ENCODE data around the gene PRF1. TPM values are rescaled to one million over a fixed set of nuclear protein-coding genes. Genes with fewer than 3 reads are reported as not detected.

PRF1 gene
- polyA plus RNA-seq, 1 donor (not counting 4 experiments of a cell fraction or from before 2014, with no cell fraction given): not detected

DNA sequence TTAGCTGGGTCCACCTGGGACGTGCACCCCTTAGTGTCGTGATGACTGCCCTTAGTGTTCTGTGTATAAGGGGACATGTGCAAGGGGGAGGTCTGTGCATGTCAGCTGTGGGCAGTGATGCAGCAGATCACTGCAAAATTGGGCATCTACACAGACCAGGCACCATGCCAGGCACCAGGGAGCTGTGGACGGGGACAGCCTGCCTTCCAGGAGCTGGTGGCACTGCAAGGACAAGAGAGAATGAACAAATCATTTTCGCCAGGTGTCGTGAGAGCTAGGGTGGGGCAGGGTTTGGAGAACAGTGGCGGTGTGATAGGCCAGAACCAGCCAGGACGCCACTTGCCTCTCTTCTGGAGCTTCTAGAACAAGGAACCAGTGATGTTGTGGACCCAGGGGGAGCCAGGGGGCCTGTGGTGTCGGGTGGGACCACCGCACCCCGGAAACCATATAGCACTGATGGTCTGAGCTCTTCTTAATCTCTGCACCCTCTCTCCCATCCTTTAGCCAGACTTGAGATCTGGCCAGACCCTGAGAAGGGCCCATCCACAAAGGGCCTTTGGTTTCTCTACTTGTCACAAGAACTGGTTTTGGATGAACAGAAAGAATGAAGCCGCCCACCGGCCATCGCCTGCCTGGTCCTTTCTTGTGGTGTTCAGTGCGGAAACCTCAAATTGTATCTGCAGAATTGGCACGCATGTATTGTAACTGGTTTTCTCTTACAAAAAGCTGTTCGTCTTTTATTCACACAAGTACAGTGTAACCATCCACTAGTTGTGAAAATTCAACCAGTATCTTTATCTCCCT lies 30.7 kb downstream of the PRF1 start:
- Histone ChIP-seq H3K4me1 (ENCODE audit: control insufficient read depth, extremely low read depth, insufficient read depth, low read length) (peaks cover 29% of the 10 kb centered on the region), H4K20me1 (ENCODE audit: control insufficient read depth, extremely low read depth, insufficient read depth, low read length) (no peaks in the 10 kb centered on the region), H3K27me3 (ENCODE audit: control insufficient read depth, extremely low read depth, insufficient read depth, low read length) (no peaks in the 10 kb centered on the region), H3K27ac (ENCODE audit: control insufficient read depth, insufficient read depth, low read length) (no peak overlapping the region), H3K79me2 (ENCODE audit: control insufficient read depth, insufficient read depth, low read length) (no peaks in the 10 kb centered on the region), H3K4me2 (ENCODE audit: control insufficient read depth, extremely low read depth, insufficient read depth, low read depth, low read length) (no peak overlapping the region), H3K36me3 (ENCODE audit: control insufficient read depth in 2 of 2, extremely low read depth in 1 of 2, insufficient read depth in 2 of 2, low read length in 2 of 2) (no peaks in the 10 kb centered on the region), H3K9me1 (ENCODE audit: control insufficient read depth, extremely low read depth, insufficient read depth, low read length) (peaks cover 3% of the 10 kb centered on the region), H2AFZ (ENCODE audit: control insufficient read depth, low read length) (no peak overlapping the region), H3K9ac (ENCODE audit: control insufficient read depth, extremely low read depth, insufficient read depth, low read length) (no peak overlapping the region), H3K9me3 (ENCODE audit: control insufficient read depth, low read depth, low read length) (no peaks in the 10 kb centered on the region), H3K4me3 (ENCODE audit: control insufficient read depth in 2 of 3, extremely low read depth in 1 of 3, insufficient read depth in 2 of 3, low read depth in 1 of 3, low read length in 3 of 3) (no peak overlapping the region)
- DNase-seq (ENCODE audit: low read depth, low spot score): no peak
- TF ChIP-seq, protein P1, sequence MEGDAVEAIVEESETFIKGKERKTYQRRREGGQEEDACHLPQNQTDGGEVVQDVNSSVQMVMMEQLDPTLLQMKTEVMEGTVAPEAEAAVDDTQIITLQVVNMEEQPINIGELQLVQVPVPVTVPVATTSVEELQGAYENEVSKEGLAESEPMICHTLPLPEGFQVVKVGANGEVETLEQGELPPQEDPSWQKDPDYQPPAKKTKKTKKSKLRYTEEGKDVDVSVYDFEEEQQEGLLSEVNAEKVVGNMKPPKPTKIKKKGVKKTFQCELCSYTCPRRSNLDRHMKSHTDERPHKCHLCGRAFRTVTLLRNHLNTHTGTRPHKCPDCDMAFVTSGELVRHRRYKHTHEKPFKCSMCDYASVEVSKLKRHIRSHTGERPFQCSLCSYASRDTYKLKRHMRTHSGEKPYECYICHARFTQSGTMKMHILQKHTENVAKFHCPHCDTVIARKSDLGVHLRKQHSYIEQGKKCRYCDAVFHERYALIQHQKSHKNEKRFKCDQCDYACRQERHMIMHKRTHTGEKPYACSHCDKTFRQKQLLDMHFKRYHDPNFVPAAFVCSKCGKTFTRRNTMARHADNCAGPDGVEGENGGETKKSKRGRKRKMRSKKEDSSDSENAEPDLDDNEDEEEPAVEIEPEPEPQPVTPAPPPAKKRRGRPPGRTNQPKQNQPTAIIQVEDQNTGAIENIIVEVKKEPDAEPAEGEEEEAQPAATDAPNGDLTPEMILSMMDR (optimal IDR thresholded peaks at IDR 0.05 in 1 of 3, IDR thresholded peaks at IDR 0.05 in 1 of 3, conservative IDR thresholded peaks at IDR 0.05 in 1 of 3; ENCODE audit: extremely low read depth in 1 of 3, insufficient read depth in 2 of 3, low read length in 3 of 3): no peak
- TF ChIP-seq EZH2 (IDR thresholded peaks at IDR 0.05; ENCODE audit: low read length): no peak
- no peak for FAIRE-seq
- dilution Hi-C loops (cut with MboI; ENCODE audit: extremely low pct_ligation_motif_present, low sequenced_read_pairs): no loop called here

DNA sequence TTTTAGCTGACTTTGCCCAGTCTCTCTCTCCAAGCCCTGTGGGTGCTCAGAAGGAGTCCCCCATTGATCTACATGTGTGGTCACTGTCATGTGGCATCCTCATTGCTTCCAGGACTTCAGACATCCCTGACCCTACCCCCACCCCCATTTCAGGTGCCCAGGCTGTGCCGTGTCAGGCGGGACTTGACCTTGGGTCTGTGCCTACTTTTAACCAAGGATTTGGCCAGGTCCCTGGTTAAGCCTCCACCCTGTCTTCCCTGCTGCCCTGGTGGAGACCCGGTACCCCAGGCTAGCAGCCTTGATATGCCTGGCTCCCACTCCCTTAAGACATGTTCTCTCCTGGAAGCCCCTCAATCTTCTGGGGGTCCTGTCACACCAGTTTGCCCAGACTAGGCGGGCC lies 31.3 kb downstream of the PRF1 start:
- H2AFZ ChIP-seq (ENCODE audit: control insufficient read depth, low read length): no peak overlapping the region
- FAIRE-seq: no peak

More for the DNA sequence above, 31.3 kb downstream of the PRF1 start:
- H3K27ac ChIP-seq (ENCODE audit: control insufficient read depth, insufficient read depth, low read length): no peak overlapping the region
- no peaks in the 10 kb centered on the region for H3K27me3 ChIP-seq (ENCODE audit: control insufficient read depth, extremely low read depth, insufficient read depth, low read length)
- no peak overlapping the region for H3K4me3 ChIP-seq (ENCODE audit: control insufficient read depth in 2 of 3, extremely low read depth in 1 of 3, insufficient read depth in 2 of 3, low read depth in 1 of 3, low read length in 3 of 3)
- no peaks in the 10 kb centered on the region for H3K9me1 ChIP-seq (ENCODE audit: control insufficient read depth, extremely low read depth, insufficient read depth, low read length)
- no peak overlapping the region for H3K4me2 ChIP-seq (ENCODE audit: control insufficient read depth, extremely low read depth, insufficient read depth, low read depth, low read length)
- H3K36me3 ChIP-seq (ENCODE audit: control insufficient read depth in 2 of 2, extremely low read depth in 1 of 2, insufficient read depth in 2 of 2, low read length in 2 of 2): no peaks in the 10 kb centered on the region
- dilution Hi-C loops (cut with MboI; ENCODE audit: extremely low pct_ligation_motif_present, low sequenced_read_pairs): no loop called here
- TF ChIP-seq EZH2 (IDR thresholded peaks at IDR 0.05; ENCODE audit: low read length): no peak
- TF ChIP-seq, protein P1 (optimal IDR thresholded peaks at IDR 0.05 in 1 of 3, IDR thresholded peaks at IDR 0.05 in 1 of 3, conservative IDR thresholded peaks at IDR 0.05 in 1 of 3; ENCODE audit: extremely low read depth in 1 of 3, insufficient read depth in 2 of 3, low read length in 3 of 3): no peak
- H3K4me1 ChIP-seq (ENCODE audit: control insufficient read depth, extremely low read depth, insufficient read depth, low read length): peaks cover 23% of the 10 kb centered on the region
- no peak for DNase-seq (ENCODE audit: low read depth, low spot score)
- no peaks in the 10 kb centered on the region for H3K79me2 ChIP-seq (ENCODE audit: control insufficient read depth, insufficient read depth, low read length)
- no peak overlapping the region for H3K9ac ChIP-seq (ENCODE audit: control insufficient read depth, extremely low read depth, insufficient read depth, low read length)
- H4K20me1 ChIP-seq (ENCODE audit: control insufficient read depth, extremely low read depth, insufficient read depth, low read length): no peaks in the 10 kb centered on the region
- no peaks in the 10 kb centered on the region for H3K9me3 ChIP-seq (ENCODE audit: control insufficient read depth, low read depth, low read length)

Data from keratinocyte (primary cell).